Neural progenitor cell (in vitro differentiated cells): ENCODE results near the gene MNS1. TPM values are rescaled to one million over a fixed set of nuclear protein-coding genes. Genes with fewer than 3 reads are reported as not detected.

Experiments
- DNase-seq: peaks from one replicate; pipeline ENCODE4 v3.0.0-alpha.2; 2016; ENCODE audit warnings: low spot score
- H2AFZ ChIP-seq: fragments of 200-600 bp; sonication (generic); replicated peaks from 2 replicates; pipeline ENCODE4 v1.6.1; 2016; ENCODE audit warnings: antibody characterized with exemption
- H3F3A ChIP-seq: fragments of 200-600 bp; sonication (generic); 2 replicates; pipeline ENCODE4 v1.6.1; 2016; ENCODE audit warnings: antibody characterized with exemption, low read depth
- H3K27ac ChIP-seq: fragments of 200-600 bp; sonication (generic); 2 replicates; pipeline ENCODE4 v1.5.1; 2016; ENCODE audit warnings: mild to moderate bottlenecking
- H3K27me3 ChIP-seq: fragments of 200-600 bp; sonication (generic); 2 replicates; pipeline ENCODE4 v1.6.1; 2016; ENCODE audit warnings: mild to moderate bottlenecking, moderate library complexity
- H3K36me3 ChIP-seq: fragments of 200-600 bp; sonication (generic); 2 replicates; pipeline ENCODE4 v1.5.1; 2016
- H3K4me1 ChIP-seq: fragments of 200-600 bp; sonication (generic); 2 replicates; pipeline ENCODE4 v1.6.1; 2016; ENCODE audit warnings: mixed run types
- H3K4me2 ChIP-seq: fragments of 200-600 bp; sonication (generic); 2 replicates; pipeline ENCODE4 v1.6.1; 2016
- H3K4me3 ChIP-seq: fragments of 200-600 bp; sonication (generic); 2 replicates; pipeline ENCODE4 v1.5.1; 2016
- H3K79me2 ChIP-seq: fragments of 200-600 bp; sonication (generic); 2 replicates; pipeline ENCODE4 v1.6.1; 2016; ENCODE audit warnings: low read depth
- H3K9ac ChIP-seq: fragments of 200-600 bp; sonication (generic); 2 replicates; pipeline ENCODE4 v1.6.1; 2016
- H3K9me3 ChIP-seq: fragments of 200-600 bp; sonication (generic); 2 replicates; pipeline ENCODE4 v1.5.1; 2016; ENCODE audit warnings: low read depth
- H4K20me1 ChIP-seq: fragments of 200-600 bp; sonication (generic); 2 replicates; pipeline ENCODE4 v1.6.1; 2016; ENCODE audit warnings: low read depth
- H3K27ac Mint-ChIP-seq: 3 replicates; pipeline ENCODE4 v1.8.0; 2021; ENCODE audit warnings: mixed read lengths
- H3K27me3 Mint-ChIP-seq: 2 replicates; pipeline ENCODE4 v1.8.0; 2022; ENCODE audit warnings: low read depth, mild to moderate bottlenecking, inconsistent platforms, moderate library complexity, mixed read lengths; ENCODE audit not compliant: insufficient read depth
- H3K36me3 Mint-ChIP-seq: 3 replicates; pipeline ENCODE4 v1.8.0; 2021; ENCODE audit warnings: mixed read lengths
- H3K4me1 Mint-ChIP-seq: 3 replicates; pipeline ENCODE4 v1.8.0; 2021; ENCODE audit warnings: mixed read lengths
- H3K4me3 Mint-ChIP-seq: 3 replicates; pipeline ENCODE4 v1.8.0; 2021; ENCODE audit warnings: mild to moderate bottlenecking, moderate library complexity, mixed read lengths
- H3K9me3 Mint-ChIP-seq: 3 replicates; pipeline ENCODE4 v1.8.0; 2020; ENCODE audit warnings: mixed read lengths
- EZH2 ChIP-seq: fragments of 200-600 bp; sonication (generic); IDR thresholded peaks from 2 replicates; pipeline ENCODE4 v1.6.1; 2017; ENCODE audit warnings: antibody characterized with exemption, mild to moderate bottlenecking, moderate library complexity
- EZH2phosphoT487 ChIP-seq: fragments of 200-600 bp; sonication (generic); IDR thresholded peaks from 2 replicates; pipeline ENCODE4 v1.6.1; 2017; ENCODE audit warnings: antibody characterized with exemption
- total RNA-seq: library from RNA; depleted of rRNA; stranded (reverse); fragments of >200 nt; gene quantifications from 2 replicates; pipeline ENCODE4 v1.2.3, GENCODE V29; 2015; ENCODE audit warnings: low replicate concordance
- TF ChIP-seq, protein P1 (sequence below): fragments of 200-600 bp; sonication (generic); IDR thresholded peaks from 2 replicates; pipeline ENCODE4 v1.5.1; 2017; ENCODE audit warnings: antibody characterized with exemption, mild to moderate bottlenecking

The MNS1 gene
- total RNA-seq, 1 donor from 2014 or later, result 6.2 TPM

DNA sequence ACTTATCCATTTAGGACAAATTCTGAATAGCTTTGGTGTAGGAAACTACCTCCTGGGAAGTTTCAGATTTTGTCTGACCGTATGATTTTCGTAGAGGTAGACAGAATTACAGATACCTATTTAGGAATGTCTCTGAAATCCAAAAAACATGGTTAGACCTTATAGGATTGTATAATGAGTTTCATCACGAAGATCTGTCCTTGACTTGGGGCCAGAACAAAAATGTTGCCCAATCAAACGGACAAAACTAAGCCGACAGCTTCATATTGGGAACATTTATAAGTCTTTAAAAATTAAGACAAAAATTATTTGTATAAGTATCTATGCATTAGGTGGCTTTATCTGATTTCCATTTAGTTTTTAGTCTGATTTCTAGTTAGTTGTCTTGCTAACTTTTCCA lies 32.6 kb downstream of the MNS1 start:
- Mint-ChIP-seq H3K27me3 (no peaks in the 10 kb centered on the region), H3K27ac (no peak overlapping the region), H3K36me3 (peaks cover 25% of the 10 kb centered on the region), H3K4me1 (no peaks in the 10 kb centered on the region), H3K9me3 (peaks cover 11% of the 10 kb centered on the region), H3K4me3 (no peak overlapping the region)
- no peak overlapping the region for H3K4me2 ChIP-seq
- H3K36me3 ChIP-seq, result no peaks in the 10 kb centered on the region
- H3K79me2 ChIP-seq, result no peaks in the 10 kb centered on the region
- no peaks in the 10 kb centered on the region for H4K20me1 ChIP-seq
- H3K4me3 ChIP-seq, result no peak overlapping the region
- TF ChIP-seq EZH2 (no peak), EZH2phosphoT487 (no peak)
- TF ChIP-seq, protein P1, sequence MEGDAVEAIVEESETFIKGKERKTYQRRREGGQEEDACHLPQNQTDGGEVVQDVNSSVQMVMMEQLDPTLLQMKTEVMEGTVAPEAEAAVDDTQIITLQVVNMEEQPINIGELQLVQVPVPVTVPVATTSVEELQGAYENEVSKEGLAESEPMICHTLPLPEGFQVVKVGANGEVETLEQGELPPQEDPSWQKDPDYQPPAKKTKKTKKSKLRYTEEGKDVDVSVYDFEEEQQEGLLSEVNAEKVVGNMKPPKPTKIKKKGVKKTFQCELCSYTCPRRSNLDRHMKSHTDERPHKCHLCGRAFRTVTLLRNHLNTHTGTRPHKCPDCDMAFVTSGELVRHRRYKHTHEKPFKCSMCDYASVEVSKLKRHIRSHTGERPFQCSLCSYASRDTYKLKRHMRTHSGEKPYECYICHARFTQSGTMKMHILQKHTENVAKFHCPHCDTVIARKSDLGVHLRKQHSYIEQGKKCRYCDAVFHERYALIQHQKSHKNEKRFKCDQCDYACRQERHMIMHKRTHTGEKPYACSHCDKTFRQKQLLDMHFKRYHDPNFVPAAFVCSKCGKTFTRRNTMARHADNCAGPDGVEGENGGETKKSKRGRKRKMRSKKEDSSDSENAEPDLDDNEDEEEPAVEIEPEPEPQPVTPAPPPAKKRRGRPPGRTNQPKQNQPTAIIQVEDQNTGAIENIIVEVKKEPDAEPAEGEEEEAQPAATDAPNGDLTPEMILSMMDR, result no peak
- H3K9ac ChIP-seq, result no peak overlapping the region
- no peak overlapping the region for H2AFZ ChIP-seq
- no peak for DNase-seq
- H3K27me3 ChIP-seq, result no peaks in the 10 kb centered on the region
- no peaks in the 10 kb centered on the region for H3K4me1 ChIP-seq
- no peaks in the 10 kb centered on the region for H3F3A ChIP-seq
- H3K27ac ChIP-seq, result no peak overlapping the region
- H3K9me3 ChIP-seq, result no peaks in the 10 kb centered on the region

DNA sequence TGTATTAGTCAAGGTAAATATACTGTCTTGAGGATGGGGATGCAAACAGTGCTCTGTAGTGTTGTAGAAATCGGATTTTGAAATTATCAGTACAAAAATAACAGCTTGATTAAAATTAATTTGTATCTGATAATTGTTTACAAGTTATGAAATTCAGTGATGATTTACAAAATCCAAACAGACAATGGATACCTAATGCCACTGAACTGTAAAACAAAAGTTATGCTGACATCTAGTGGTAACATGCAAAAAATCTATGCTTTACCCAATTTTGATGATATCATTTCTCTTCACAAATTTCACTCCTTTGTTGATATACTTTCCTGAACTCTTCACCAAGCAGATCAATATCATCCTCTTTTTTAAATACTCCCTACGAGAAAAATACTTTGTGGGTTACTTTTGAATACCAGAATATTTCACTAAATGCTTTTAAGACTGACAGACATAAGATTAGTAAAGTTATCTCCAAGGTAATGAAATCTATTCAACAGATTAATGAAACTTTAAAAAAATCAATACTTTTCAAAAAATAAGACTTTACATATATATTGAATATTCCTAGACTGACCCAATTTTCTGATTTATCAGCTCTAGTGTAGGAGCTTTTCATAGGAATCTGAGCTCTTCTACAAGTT lies 36.0 kb downstream of the MNS1 start:
- no peak overlapping the region for H3K9ac ChIP-seq
- peaks cover 8% of the 10 kb centered on the region for H3K9me3 Mint-ChIP-seq
- TF ChIP-seq, protein P1, result peak; percentile 74
- TF ChIP-seq EZH2phosphoT487, result no peak
- H2AFZ ChIP-seq, result no peak overlapping the region
- H3K4me1 ChIP-seq, result no peaks in the 10 kb centered on the region
- no peak overlapping the region for H3K27ac Mint-ChIP-seq
- H3K4me1 Mint-ChIP-seq, result no peaks in the 10 kb centered on the region
- H4K20me1 ChIP-seq, result no peaks in the 10 kb centered on the region
- no peak overlapping the region for H3K27ac ChIP-seq
- H3K4me3 Mint-ChIP-seq, result no peak overlapping the region
- no peaks in the 10 kb centered on the region for H3K27me3 Mint-ChIP-seq
- no peaks in the 10 kb centered on the region for H3K9me3 ChIP-seq
- no peaks in the 10 kb centered on the region for H3K79me2 ChIP-seq
- no peak overlapping the region for H3K4me3 ChIP-seq
- DNase-seq, result peak; percentile 11
- H3K36me3 Mint-ChIP-seq, result peaks cover 19% of the 10 kb centered on the region
- no peaks in the 10 kb centered on the region for H3K36me3 ChIP-seq
- no peaks in the 10 kb centered on the region for H3K27me3 ChIP-seq
- no peaks in the 10 kb centered on the region for H3F3A ChIP-seq
- H3K4me2 ChIP-seq, result no peak overlapping the region

GRCh38 chr15:56425976-56426375 lies 39.0 kb downstream of the MNS1 start:
- no peak overlapping the region for H3K27ac Mint-ChIP-seq
- Histone ChIP-seq H3K4me1 (no peaks in the 10 kb centered on the region), H3K79me2 (no peaks in the 10 kb centered on the region), H3K4me2 (no peak overlapping the region), H3F3A (no peaks in the 10 kb centered on the region), H3K9me3 (no peaks in the 10 kb centered on the region), H3K27ac (no peak overlapping the region), H4K20me1 (no peaks in the 10 kb centered on the region), H3K9ac (no peak overlapping the region), H2AFZ (no peak overlapping the region), H3K27me3 (no peaks in the 10 kb centered on the region), H3K4me3 (no peak overlapping the region), H3K36me3 (no peaks in the 10 kb centered on the region)
- TF ChIP-seq EZH2, result no peak
- TF ChIP-seq, protein P1, result no peak
- no peak for TF ChIP-seq EZH2phosphoT487
- H3K27me3 Mint-ChIP-seq, result no peaks in the 10 kb centered on the region
- no peak for DNase-seq
- no peaks in the 10 kb centered on the region for H3K4me1 Mint-ChIP-seq
- H3K36me3 Mint-ChIP-seq, result peaks cover 32% of the 10 kb centered on the region
- no peak overlapping the region for H3K4me3 Mint-ChIP-seq
- H3K9me3 Mint-ChIP-seq, result peaks cover 8% of the 10 kb centered on the region
